SK-N-SH treated with all-trans-retinoic acid at 6 μM for 48 hours (cell line): ENCODE measurements around the gene MT2A.

Experiments
- CREB5 ChIP-seq: fragments of 250-450 bp; sonication (Bioruptor Pico); IDR thresholded peaks from 2 replicates; pipeline ENCODE4 v1.5.1; 2020; ENCODE audit warnings: low read depth, mild to moderate bottlenecking, moderate library complexity
- ESRRG ChIP-seq: fragments of 250-450 bp; sonication (Bioruptor Pico); IDR thresholded peaks from 2 replicates; pipeline ENCODE4 v1.6.1; 2021; ENCODE audit warnings: mild to moderate bottlenecking
- ISL1 ChIP-seq: fragments of 250-450 bp; sonication (Bioruptor Pico); IDR thresholded peaks from 2 replicates; pipeline ENCODE4 v2.1.2; 2022; ENCODE audit warnings: mild to moderate bottlenecking, moderate library complexity
- PATZ1 ChIP-seq: fragments of 250-450 bp; sonication (Bioruptor Pico); IDR thresholded peaks from 2 replicates; pipeline ENCODE4 v1.8.0; 2020; ENCODE audit warnings: mild to moderate bottlenecking, moderate library complexity, borderline replicate concordance
- POU6F1 ChIP-seq: fragments of 250-450 bp; sonication (Bioruptor Pico); IDR thresholded peaks from 2 replicates; pipeline ENCODE4 v1.8.0; 2021; ENCODE audit warnings: low read depth, mild to moderate bottlenecking, moderate library complexity, borderline replicate concordance
- TCF4 ChIP-seq: fragments of 250-450 bp; sonication (Bioruptor Pico); IDR thresholded peaks from 2 replicates; pipeline ENCODE4 v1.8.0; 2021; ENCODE audit warnings: mild to moderate bottlenecking, moderate library complexity, borderline replicate concordance
- TOX ChIP-seq: fragments of 250-450 bp; sonication (Bioruptor Pico); IDR thresholded peaks from 2 replicates; pipeline ENCODE4 v1.8.0; 2021; ENCODE audit warnings: mild to moderate bottlenecking, moderate library complexity, borderline replicate concordance
- ZC3H10 ChIP-seq: fragments of 250-450 bp; sonication (Bioruptor Pico); IDR thresholded peaks from 2 replicates; pipeline ENCODE4 v1.5.1; 2021; ENCODE audit warnings: mild to moderate bottlenecking, moderate library complexity
- ZFP30 ChIP-seq: fragments of 450-650 bp; formaldehyde crosslinking; IDR thresholded peaks from 2 replicates; pipeline ENCODE4 v1.5.0; 2022; ENCODE audit warnings: mild to moderate bottlenecking, moderate library complexity

- no peak for TF ChIP-seq CREB5 (CRISPR knock-in tag)
- no peak for TF ChIP-seq POU6F1
- TF ChIP-seq TCF4 = no peak
- TF ChIP-seq ESRRG (CRISPR knock-in tag) = no peak
- TF ChIP-seq ZFP30 (CRISPR knock-in tag) = no peak
- TF ChIP-seq ISL1 (CRISPR knock-in tag) = no peak
- no peak for TF ChIP-seq PATZ1 (CRISPR knock-in tag)
- no peak for TF ChIP-seq ZC3H10 (CRISPR knock-in tag)
- no peak for TF ChIP-seq TOX (CRISPR knock-in tag)
These were observed 3.4 kb upstream of the MT2A start for GRCh38 chr16:56604966-56605365.
